ENCODE measurements around the gene MIPEP.

The MIPEP gene

DNA sequence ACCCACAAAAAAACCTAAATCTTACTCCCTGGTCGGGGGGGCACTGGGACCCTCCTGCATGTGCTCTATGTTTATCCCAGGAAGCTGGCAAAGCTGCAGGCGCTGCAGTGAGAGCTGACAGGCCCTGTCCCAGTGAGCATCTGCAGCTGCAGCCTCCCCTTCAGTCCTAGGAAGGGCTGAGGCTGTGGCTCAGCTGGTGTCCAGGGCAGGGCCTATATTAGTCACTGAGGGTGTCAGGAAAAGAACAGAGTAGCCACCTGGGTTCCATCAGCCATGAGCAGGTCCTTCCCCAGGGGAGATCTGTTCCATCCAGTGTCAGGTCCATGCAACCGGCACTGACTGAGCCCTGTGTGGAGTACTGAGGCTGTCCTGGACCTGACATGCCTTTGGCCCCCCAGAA, 198.5 kb downstream of the MIPEP start:
- no peak overlapping the region for H3K56ac ChIP-seq (ENCODE audit: low read length)
- no peak overlapping the region for H4K5ac ChIP-seq (ENCODE audit: low read length)
- no peak overlapping the region for H2AK5ac ChIP-seq (ENCODE audit: low read length)
- no peak overlapping the region for H3K4ac ChIP-seq (ENCODE audit: low read depth, low read length)
- H2BK5ac ChIP-seq (ENCODE audit: low read length) = no peak overlapping the region
- H2BK120ac ChIP-seq (ENCODE audit: low read depth, low read length) = no peak overlapping the region
- no peak overlapping the region for H3K18ac ChIP-seq (ENCODE audit: low read length)
- H3K4me3 ChIP-seq (ENCODE audit: low read length) = no peak overlapping the region
- DNase-seq = no peak
- no peak overlapping the region for H3K23ac ChIP-seq (ENCODE audit: low read length)
- no peaks in the 10 kb centered on the region for H3K36me3 ChIP-seq (ENCODE audit: control insufficient read depth, insufficient read depth, low read length)
- no peaks in the 10 kb centered on the region for H3K79me1 ChIP-seq (ENCODE audit: low read length)
- H3K27me3 ChIP-seq (ENCODE audit: insufficient read depth, low read length, poor library complexity) = no peaks in the 10 kb centered on the region
- H3K4me1 ChIP-seq (ENCODE audit: control insufficient read depth, low read depth, low read length) = no peaks in the 10 kb centered on the region
- H3K79me2 ChIP-seq (ENCODE audit: control insufficient read depth, insufficient read depth, low read length) = no peaks in the 10 kb centered on the region
- H4K8ac ChIP-seq (ENCODE audit: low read depth, low read length) = no peak overlapping the region
- no CpG with 5 or more reads among the region's 3 CpGs for WGBS (ENCODE audit: extremely low coverage, insufficient coverage, low lambda C conversion rate)
- H3K9ac ChIP-seq (ENCODE audit: low read length) = no peak overlapping the region
- no peak overlapping the region for H2BK15ac ChIP-seq (replicated peaks; ENCODE audit: low read depth)
- H3K4me2 ChIP-seq (ENCODE audit: low read length) = no peak overlapping the region
- no peak overlapping the region for H3K27ac ChIP-seq (ENCODE audit: low read depth, low read length)

GRCh38 chr13:23688336-23688735, 200.9 kb downstream of the MIPEP start:
- Histone ChIP-seq H2AK5ac (ENCODE audit: low read length) (no peak overlapping the region), H4K8ac (ENCODE audit: low read depth, low read length) (no peak overlapping the region), H3K27ac (ENCODE audit: low read depth, low read length) (no peak overlapping the region), H3K36me3 (ENCODE audit: control insufficient read depth, insufficient read depth, low read length) (no peaks in the 10 kb centered on the region), H3K9ac (ENCODE audit: low read length) (no peak overlapping the region), H2BK5ac (ENCODE audit: low read length) (no peak overlapping the region), H2BK120ac (ENCODE audit: low read depth, low read length) (no peak overlapping the region), H3K56ac (ENCODE audit: low read length) (no peak overlapping the region), H3K27me3 (ENCODE audit: insufficient read depth, low read length, poor library complexity) (no peaks in the 10 kb centered on the region), H3K4me2 (ENCODE audit: low read length) (no peak overlapping the region), H3K4me3 (ENCODE audit: low read length) (no peak overlapping the region), H2BK15ac (replicated peaks; ENCODE audit: low read depth) (no peak overlapping the region), H3K4me1 (ENCODE audit: control insufficient read depth, low read depth, low read length) (no peaks in the 10 kb centered on the region), H3K18ac (ENCODE audit: low read length) (no peak overlapping the region), H3K79me2 (ENCODE audit: control insufficient read depth, insufficient read depth, low read length) (no peaks in the 10 kb centered on the region), H3K23ac (ENCODE audit: low read length) (no peak overlapping the region), H4K5ac (ENCODE audit: low read length) (no peak overlapping the region), H3K79me1 (ENCODE audit: low read length) (no peaks in the 10 kb centered on the region), H3K4ac (ENCODE audit: low read depth, low read length) (no peak overlapping the region)
- no peak for DNase-seq
- no CpG with 5 or more reads among the region's 3 CpGs for WGBS (ENCODE audit: extremely low coverage, insufficient coverage, low lambda C conversion rate)

DNA sequence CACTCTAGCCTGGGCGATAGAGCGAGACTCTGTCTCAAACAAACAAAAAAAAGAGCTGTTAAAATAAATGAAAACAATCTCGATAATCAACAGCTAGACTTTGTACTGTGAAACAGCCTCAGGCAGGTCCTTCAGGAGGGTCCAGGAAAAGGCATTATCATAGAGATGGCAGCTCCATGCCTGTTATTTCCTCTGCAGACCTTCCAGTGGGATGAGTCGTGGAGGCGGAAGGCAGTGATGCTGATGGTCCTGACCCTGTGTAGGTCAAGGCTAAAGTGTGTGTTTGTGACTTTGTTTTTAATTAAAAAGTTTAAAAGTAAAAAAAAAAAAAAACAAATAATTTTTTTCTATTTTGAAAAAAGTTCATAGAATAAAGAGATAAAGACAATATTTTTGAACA, 201.6 kb downstream of the MIPEP start:
- Histone ChIP-seq H3K4me1 (ENCODE audit: control insufficient read depth, low read depth, low read length) (no peaks in the 10 kb centered on the region), H2AK5ac (ENCODE audit: low read length) (no peak overlapping the region), H3K36me3 (ENCODE audit: control insufficient read depth, insufficient read depth, low read length) (no peaks in the 10 kb centered on the region), H3K79me1 (ENCODE audit: low read length) (no peaks in the 10 kb centered on the region), H3K18ac (ENCODE audit: low read length) (no peak overlapping the region), H4K5ac (ENCODE audit: low read length) (no peak overlapping the region), H3K27ac (ENCODE audit: low read depth, low read length) (no peak overlapping the region), H3K4me3 (ENCODE audit: low read length) (no peak overlapping the region), H3K27me3 (ENCODE audit: insufficient read depth, low read length, poor library complexity) (no peaks in the 10 kb centered on the region), H3K56ac (ENCODE audit: low read length) (no peak overlapping the region), H4K8ac (ENCODE audit: low read depth, low read length) (no peak overlapping the region), H2BK5ac (ENCODE audit: low read length) (no peak overlapping the region), H3K9ac (ENCODE audit: low read length) (no peak overlapping the region), H3K23ac (ENCODE audit: low read length) (no peak overlapping the region), H2BK120ac (ENCODE audit: low read depth, low read length) (no peak overlapping the region), H2BK15ac (replicated peaks; ENCODE audit: low read depth) (no peak overlapping the region), H3K4ac (ENCODE audit: low read depth, low read length) (no peak overlapping the region), H3K79me2 (ENCODE audit: control insufficient read depth, insufficient read depth, low read length) (no peaks in the 10 kb centered on the region), H3K4me2 (ENCODE audit: low read length) (no peak overlapping the region)
- no peak for DNase-seq
- no CpG with 5 or more reads among the region's 5 CpGs for WGBS (ENCODE audit: extremely low coverage, insufficient coverage, low lambda C conversion rate)

- WGBS (ENCODE audit: extremely low coverage, insufficient coverage, low lambda C conversion rate) = no CpG with 5 or more reads among the region's 3 CpGs
- Histone ChIP-seq H3K79me2 (ENCODE audit: control insufficient read depth, insufficient read depth, low read length) (no peaks in the 10 kb centered on the region), H3K56ac (ENCODE audit: low read length) (no peak overlapping the region), H3K27ac (ENCODE audit: low read depth, low read length) (no peak overlapping the region), H3K23ac (ENCODE audit: low read length) (no peak overlapping the region), H3K4me2 (ENCODE audit: low read length) (no peak overlapping the region), H2BK120ac (ENCODE audit: low read depth, low read length) (no peak overlapping the region), H2BK5ac (ENCODE audit: low read length) (no peak overlapping the region), H3K4me3 (ENCODE audit: low read length) (no peak overlapping the region), H3K18ac (ENCODE audit: low read length) (no peak overlapping the region), H3K4ac (ENCODE audit: low read depth, low read length) (no peak overlapping the region), H3K9ac (ENCODE audit: low read length) (no peak overlapping the region), H3K4me1 (ENCODE audit: control insufficient read depth, low read depth, low read length) (no peaks in the 10 kb centered on the region), H2AK5ac (ENCODE audit: low read length) (no peak overlapping the region), H2BK15ac (replicated peaks; ENCODE audit: low read depth) (no peak overlapping the region), H3K79me1 (ENCODE audit: low read length) (no peaks in the 10 kb centered on the region), H3K27me3 (ENCODE audit: insufficient read depth, low read length, poor library complexity) (no peaks in the 10 kb centered on the region), H3K36me3 (ENCODE audit: control insufficient read depth, insufficient read depth, low read length) (no peaks in the 10 kb centered on the region), H4K8ac (ENCODE audit: low read depth, low read length) (no peak overlapping the region), H4K5ac (ENCODE audit: low read length) (no peak overlapping the region)
- DNase-seq = no peak
These were observed 202.3 kb downstream of the MIPEP start for GRCh38 chr13:23686948-23687347.

- Histone ChIP-seq H3K18ac (ENCODE audit: low read length) (no peak overlapping the region), H3K23ac (ENCODE audit: low read length) (no peak overlapping the region), H3K79me2 (ENCODE audit: control insufficient read depth, insufficient read depth, low read length) (no peaks in the 10 kb centered on the region), H2BK120ac (ENCODE audit: low read depth, low read length) (no peak overlapping the region), H3K4me2 (ENCODE audit: low read length) (no peak overlapping the region), H4K8ac (ENCODE audit: low read depth, low read length) (no peak overlapping the region), H4K5ac (ENCODE audit: low read length) (no peak overlapping the region), H2BK5ac (ENCODE audit: low read length) (no peak overlapping the region), H2BK15ac (replicated peaks; ENCODE audit: low read depth) (no peak overlapping the region), H3K27me3 (ENCODE audit: insufficient read depth, low read length, poor library complexity) (no peaks in the 10 kb centered on the region), H3K9ac (ENCODE audit: low read length) (no peak overlapping the region), H3K79me1 (ENCODE audit: low read length) (no peaks in the 10 kb centered on the region), H3K4me1 (ENCODE audit: control insufficient read depth, low read depth, low read length) (no peaks in the 10 kb centered on the region), H2AK5ac (ENCODE audit: low read length) (no peak overlapping the region), H3K27ac (ENCODE audit: low read depth, low read length) (no peak overlapping the region), H3K4me3 (ENCODE audit: low read length) (no peak overlapping the region), H3K36me3 (ENCODE audit: control insufficient read depth, insufficient read depth, low read length) (no peaks in the 10 kb centered on the region), H3K4ac (ENCODE audit: low read depth, low read length) (no peak overlapping the region), H3K56ac (ENCODE audit: low read length) (no peak overlapping the region)
- WGBS (ENCODE audit: extremely low coverage, insufficient coverage, low lambda C conversion rate) = no CpG with 5 or more reads among the region's 1 CpG
- DNase-seq = no peak
These were observed 203.8 kb downstream of the MIPEP start for GRCh38 chr13:23685416-23685815.

DNA sequence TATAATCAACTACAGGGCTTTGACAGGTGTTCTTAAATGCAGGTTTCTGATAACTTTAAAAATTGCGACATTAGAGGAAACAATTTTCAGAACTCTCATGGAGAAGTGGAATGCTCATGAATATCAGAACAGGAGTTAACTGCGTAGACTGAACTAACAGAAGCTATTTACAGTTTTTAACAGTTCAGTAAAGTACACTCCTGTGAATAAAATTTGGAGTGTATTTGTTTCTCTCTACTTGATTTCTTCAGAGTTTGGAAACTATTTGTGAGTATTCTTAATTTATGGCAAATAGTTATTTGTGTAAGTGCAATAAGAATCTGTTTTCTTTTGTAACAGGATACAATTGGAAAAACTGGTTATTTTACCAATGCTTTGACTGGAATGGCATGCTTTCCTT, 204.6 kb downstream of the MIPEP start:
- Histone ChIP-seq H4K8ac (ENCODE audit: low read depth, low read length) (no peak overlapping the region), H3K4me1 (ENCODE audit: control insufficient read depth, low read depth, low read length) (no peaks in the 10 kb centered on the region), H3K79me2 (ENCODE audit: control insufficient read depth, insufficient read depth, low read length) (no peaks in the 10 kb centered on the region), H2BK15ac (replicated peaks; ENCODE audit: low read depth) (no peak overlapping the region), H3K79me1 (ENCODE audit: low read length) (no peaks in the 10 kb centered on the region), H4K5ac (ENCODE audit: low read length) (no peak overlapping the region), H3K56ac (ENCODE audit: low read length) (no peak overlapping the region), H3K9ac (ENCODE audit: low read length) (no peak overlapping the region), H2BK120ac (ENCODE audit: low read depth, low read length) (no peak overlapping the region), H3K4ac (ENCODE audit: low read depth, low read length) (no peak overlapping the region), H3K18ac (ENCODE audit: low read length) (no peak overlapping the region), H3K23ac (ENCODE audit: low read length) (no peak overlapping the region), H3K36me3 (ENCODE audit: control insufficient read depth, insufficient read depth, low read length) (no peaks in the 10 kb centered on the region), H3K27me3 (ENCODE audit: insufficient read depth, low read length, poor library complexity) (no peaks in the 10 kb centered on the region), H2BK5ac (ENCODE audit: low read length) (no peak overlapping the region), H2AK5ac (ENCODE audit: low read length) (no peak overlapping the region), H3K4me3 (ENCODE audit: low read length) (no peak overlapping the region), H3K27ac (ENCODE audit: low read depth, low read length) (no peak overlapping the region), H3K4me2 (ENCODE audit: low read length) (no peak overlapping the region)
- no CpG with 5 or more reads among the region's 2 CpGs for WGBS (ENCODE audit: extremely low coverage, insufficient coverage, low lambda C conversion rate)
- peak; percentile 39 for DNase-seq
